DMS53 (cell line): ENCODE data around the gene CYP4F12.
A peak's percentile ranks its signal among the peaks of the same experiment; 100 is the strongest.
"Not testable (repeated sequence)": the region's sequence is repeated elsewhere in the genome, so short reads cannot be mapped to it uniquely, and the experiment has no call there.

ENCODE experiments used
- DNase-seq: peaks from one replicate; lab custom pipeline; 2025; lab: John Stamatoyannopoulos, UW

The CYP4F12 gene

DNA sequence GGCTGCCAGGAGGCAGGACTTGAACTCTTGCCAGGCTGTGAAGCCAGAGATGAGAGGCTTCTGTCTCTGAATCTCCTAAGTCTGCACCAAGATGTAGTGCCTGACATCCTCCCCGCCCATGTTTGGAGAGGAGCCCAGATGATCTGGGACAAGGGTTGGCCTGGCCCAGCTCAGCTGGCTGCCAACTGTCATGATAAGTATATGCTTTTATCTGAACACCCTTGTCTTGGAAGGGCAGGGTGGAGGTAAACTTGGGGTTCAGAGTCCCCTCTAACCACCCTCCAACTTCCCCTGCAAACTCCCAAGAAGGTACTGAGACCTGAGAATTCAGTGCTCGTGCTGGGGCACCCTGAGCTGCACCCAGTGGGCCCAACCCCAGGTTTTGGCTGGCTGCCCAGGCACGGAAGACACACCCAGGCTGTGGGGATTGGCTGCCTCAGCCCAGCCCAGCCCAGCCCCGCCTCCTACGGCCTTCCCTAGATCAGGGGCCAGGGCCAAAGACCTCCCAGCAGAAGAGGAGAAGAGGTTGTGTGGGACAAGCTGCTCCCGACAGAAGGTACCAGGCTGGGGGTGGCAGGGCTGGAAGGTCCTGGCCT lies at the start of gene CYP4F12:
CYP4F12 (plus strand) TSS at position 508 of the 596 bp plus-strand sequence. CDS start 443 bp downstream, outside the sequence.
- no peak for DNase-seq

GRCh38 chr19:15623711-15624318 lies 49.1 kb upstream of the CYP4F12 start:
- no peak for DNase-seq

DNA sequence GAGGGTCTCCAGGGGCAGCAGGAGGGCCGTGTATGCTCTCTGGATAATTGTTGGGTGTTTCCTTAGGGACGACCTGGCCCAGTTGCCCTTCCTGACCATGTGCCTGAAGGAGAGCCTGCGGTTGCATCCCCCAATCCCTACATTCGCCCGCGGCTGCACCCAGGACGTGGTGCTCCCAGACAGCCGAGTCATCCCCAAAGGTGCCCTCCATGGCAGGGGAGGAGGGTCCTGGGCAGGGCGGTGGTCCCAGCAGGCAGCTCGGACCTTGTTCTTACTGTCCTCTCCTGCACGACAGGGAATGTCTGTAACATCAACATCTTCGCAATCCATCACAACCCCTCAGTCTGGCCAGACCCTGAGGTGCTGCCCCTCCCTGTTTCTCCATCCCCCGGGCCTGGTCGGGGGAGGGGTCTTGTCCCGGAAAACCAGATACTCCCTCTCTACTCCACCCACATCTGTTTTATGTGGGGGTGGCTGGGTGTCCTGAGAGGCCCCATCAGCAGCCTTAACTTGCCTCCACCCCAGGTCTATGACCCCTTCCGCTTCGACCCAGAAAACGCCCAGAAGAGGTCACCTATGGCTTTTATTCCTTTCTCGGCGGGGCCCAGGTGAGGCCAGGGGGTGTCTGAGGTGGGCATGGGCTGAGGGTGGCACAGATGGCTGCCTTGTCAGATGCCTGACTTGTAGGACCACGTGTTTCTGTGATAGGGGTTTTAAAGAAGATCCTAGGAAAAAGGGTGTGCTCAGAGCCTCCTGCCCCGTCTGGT lies 44.5 kb upstream of the CYP4F12 start:
- no peak for DNase-seq

GRCh38 chr19:15629003-15629880 lies 43.6 kb upstream of the CYP4F12 start:
- DNase-seq = peak; percentile 65

- no peak for DNase-seq
These were observed 41.1 kb upstream of the CYP4F12 start for GRCh38 chr19:15631817-15632216.

DNA sequence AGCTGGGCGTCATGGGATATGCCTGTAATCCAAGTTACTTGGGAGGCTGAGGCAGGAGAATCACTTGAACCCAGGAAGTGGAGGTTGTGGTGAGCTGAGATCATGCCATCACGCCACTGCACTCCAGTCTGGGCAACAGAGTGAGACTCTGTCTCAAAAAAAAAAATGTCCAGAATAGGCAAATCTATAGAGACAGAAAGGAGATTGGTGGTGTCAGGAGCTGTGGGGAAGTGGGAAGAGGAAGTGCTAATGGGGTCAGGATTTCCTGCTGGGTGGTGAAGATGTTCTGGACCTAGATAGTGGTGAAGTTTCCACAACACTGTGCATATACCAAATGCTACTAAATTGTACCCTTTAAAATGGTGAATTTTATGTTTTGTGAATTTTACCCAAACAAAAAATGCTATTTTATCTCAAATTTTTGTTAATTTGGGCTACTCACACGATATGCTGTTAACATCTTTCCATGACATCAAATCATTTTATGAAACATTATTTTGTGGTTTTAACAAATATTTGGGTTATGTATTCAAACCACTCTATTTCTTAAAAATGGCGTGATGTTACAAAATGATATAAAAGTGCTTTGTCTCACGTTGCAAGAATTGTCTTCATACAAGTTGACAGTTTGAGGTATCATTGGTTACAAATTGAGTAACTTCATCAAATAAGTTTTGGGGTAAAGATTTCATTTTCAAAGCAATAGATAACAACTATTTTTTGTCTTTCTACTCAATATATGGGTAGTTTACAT lies 39.6 kb upstream of the CYP4F12 start:
- no peak for DNase-seq

DNA sequence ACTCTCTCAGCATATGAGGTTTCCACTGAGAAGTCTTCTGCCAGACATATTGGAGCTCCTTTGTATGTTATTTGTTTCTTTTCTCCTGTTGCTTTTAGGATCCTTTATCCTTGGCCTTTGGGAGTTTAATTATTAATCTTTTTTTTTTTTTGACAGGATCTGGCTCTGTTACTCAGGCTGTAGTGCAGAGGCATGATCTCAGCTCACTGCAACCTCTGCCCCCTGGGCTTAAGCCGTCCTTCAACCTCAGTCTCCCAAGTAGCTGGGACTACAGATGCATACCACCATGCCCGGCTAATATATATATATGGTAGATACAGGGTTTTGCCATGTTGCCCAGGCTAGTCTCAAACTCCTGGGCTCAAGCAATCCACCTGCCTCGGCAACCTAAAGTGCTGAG lies 38.8 kb upstream of the CYP4F12 start:
- no peak for DNase-seq

- no peak for DNase-seq
These were observed 37.7 kb upstream of the CYP4F12 start for GRCh38 chr19:15635016-15635805.

DNA sequence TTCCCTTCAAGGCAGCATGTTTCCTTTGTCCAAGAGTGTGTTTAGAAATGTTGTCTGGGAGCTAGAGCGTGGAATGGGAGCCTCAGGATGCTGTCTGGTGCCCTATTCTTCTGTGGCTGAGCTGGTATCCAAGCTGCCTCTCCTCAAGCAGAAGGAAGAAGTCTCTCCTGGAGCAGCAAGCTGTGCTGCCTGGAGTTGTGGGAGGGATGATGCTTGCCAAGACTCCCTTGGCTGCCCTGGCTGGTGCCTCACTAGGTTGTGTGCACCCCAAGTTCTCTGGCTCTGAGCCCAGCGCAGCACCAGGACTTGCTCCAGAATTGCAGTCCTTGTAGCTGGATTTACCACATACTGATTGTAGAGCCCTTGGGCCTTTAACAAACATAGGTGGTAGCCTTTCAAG lies 36.9 kb upstream of the CYP4F12 start:
- DNase-seq = no peak

DNA sequence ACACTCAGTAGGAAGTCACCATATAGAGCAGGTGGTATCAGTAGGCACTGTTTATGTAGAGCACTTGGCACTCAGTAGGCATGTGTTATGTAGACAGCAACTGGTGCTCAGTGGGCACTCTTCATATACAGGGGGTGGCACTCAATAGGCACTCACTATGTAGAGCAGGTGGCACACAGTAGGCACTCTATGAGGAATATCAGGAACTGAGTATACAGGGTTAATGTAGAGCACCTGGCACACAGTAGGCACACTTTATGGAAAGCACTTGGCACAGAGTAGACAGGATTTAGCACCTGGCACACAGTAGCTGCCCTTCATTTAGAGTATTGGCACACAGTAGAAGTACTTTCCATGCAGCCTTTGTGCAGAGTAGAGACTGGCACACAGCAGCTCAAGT lies 33.3 kb upstream of the CYP4F12 start:
- DNase-seq = no peak

GRCh38 chr19:15640294-15640903 lies 32.5 kb upstream of the CYP4F12 start, which contains the start of gene CYP4F3:
CYP4F3 (plus strand) TSS chr19:15640897; CDS start chr19:15641416, 519 bp downstream.
- DNase-seq = no peak

DNA sequence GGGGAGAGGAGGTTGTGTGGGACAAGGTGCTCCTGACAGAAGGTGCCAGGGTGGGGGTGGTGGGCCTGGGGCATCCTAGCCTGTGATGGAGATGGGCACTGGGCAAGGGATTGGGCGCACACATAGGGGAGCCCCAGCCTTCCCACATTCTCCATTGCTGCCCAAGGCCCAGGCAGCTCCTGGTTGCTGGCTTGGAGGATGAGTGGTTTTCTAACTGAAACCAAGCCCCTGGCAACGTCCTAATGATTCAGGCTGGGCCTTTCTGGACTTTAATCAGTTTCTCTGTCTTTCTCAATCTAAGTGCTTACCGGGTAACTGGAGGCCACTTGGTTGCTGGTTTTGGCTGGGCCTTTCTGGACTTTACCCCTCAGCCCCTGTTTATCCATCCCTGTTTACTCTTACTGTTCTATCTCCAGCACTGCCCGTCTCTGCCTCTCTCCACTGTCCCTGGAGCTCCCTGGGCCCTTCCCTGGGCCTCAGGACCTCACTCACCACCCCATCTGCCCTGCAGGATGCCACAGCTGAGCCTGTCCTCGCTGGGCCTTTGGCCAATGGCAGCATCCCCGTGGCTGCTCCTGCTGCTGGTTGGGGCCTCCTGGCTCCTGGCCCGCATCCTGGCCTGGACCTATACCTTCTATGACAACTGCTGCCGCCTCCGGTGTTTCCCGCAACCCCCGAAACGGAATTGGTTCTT lies 31.8 kb upstream of the CYP4F12 start:
- DNase-seq = no peak

GRCh38 chr19:15641901-15642491 lies 30.9 kb upstream of the CYP4F12 start:
- DNase-seq = no peak

DNA sequence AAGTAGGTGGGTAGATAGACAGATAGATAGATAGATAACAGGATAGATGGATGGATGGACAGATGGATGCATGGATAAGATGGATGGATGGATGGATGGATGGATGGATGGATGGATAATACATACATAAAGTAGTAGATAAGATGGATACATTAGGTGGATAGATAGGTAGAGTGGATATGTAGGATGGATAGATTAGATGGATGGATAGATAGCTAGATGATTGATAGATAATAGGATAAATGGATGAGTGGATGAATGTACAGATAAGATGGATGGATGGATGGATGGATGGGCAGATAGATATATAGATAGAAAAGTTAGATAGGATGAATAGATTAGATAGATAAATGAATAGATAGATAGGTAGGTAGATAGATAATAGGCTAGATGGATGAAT lies 30.1 kb upstream of the CYP4F12 start:
- no peak for DNase-seq

- no peak for DNase-seq
These were observed 29.5 kb upstream of the CYP4F12 start for GRCh38 chr19:15643387-15643786.

- no peak for DNase-seq
These were observed 28.7 kb upstream of the CYP4F12 start for GRCh38 chr19:15644066-15644741.

DNA sequence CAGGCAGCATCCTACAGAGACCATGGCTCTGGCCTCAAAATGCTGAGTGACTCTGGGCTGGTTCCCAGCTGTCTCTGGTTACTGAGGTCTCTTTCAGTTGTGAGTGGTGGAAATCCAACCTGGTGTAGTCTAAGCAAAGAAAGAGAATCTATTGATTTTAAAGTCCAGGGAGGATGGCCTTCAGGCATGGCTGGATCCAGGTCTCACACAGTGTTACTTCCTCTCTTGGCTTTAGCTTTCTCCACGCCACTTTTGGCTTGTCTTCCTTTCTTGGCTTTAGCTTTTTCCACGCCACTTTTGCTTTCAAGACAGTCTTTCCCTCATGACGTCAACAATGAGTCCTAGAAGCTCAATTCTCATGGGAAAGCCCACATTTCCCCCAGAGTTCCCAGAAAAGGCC lies 28.1 kb upstream of the CYP4F12 start:
- DNase-seq = no peak

DNA sequence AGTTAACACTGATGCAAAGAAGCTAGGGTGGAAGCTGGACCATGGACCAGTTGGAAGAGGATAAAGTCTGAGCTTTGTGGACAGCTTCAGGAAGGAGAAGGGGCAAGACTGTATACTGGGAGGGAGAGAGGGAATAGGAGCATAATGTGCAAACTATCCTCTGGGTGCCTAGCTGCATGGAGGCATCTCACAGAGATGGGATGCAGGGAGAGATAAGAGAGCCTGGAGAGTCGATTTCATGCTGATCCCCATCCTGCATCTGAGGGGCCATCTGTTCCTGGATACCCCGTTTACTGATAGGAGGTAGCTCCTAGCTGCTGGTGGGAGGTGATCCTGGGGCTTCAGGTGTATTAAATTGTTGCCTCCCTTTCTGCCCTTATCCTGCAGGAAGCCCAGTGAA lies 23.4 kb upstream of the CYP4F12 start:
- no peak for DNase-seq

DNA sequence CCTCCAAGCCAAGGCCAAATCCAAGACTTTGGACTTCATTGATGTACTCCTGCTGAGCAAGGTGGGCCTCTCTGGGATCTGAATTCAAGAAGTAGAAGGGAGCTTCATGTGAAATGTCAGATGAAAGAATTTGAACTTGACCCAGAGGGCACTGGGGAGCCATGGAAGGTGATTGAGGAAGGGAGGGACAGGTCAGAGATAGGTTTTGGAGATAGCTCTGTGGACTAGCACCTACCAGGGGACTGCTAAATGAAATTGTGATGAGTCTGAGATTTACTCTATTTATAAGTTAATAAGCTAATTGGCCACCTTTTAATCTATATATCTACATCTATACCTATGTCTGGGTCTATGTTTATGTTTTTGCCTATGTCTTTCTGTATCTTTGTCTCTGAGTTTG lies 22.8 kb upstream of the CYP4F12 start:
- DNase-seq = not testable (repeated sequence)
